Smooth muscle cell of the brain vasculature (primary cell): ENCODE results near the gene HS1BP3.
A peak's percentile ranks its signal among the peaks of the same experiment; 100 is the strongest.

Experiments used
- DNase-seq: peaks from one replicate; pipeline ENCODE4 v3.0.0-alpha.2; 2012; ENCODE audit warnings: low read depth, low spot score

The HS1BP3 gene

DNA sequence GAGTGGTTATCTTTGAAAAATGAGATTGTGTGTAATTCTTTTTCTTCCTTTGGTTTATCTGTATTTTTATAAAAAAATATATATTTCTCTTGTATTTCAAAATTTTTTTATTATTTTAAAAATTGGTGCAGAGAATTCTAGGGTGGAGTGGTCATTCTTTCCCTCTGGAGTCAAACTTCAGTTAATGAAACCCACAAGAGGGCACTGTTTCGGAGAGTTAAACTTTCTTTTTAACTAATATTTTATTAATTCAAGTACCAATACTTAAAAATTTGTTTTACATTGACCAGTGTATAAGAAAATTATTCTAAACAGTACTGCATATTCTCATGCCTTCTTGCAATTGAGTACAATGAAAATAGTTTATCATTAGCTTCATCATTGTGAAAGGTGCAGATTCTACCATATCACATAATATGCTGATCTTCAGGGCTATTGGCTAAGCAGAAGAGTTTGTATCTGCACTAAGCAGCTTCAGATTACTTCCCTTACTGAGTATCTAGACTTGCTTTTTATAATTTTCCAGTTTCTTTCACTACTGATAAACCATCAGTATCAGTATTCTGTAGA, 50.1 kb downstream of the HS1BP3 start:
- no peak for DNase-seq

DNA sequence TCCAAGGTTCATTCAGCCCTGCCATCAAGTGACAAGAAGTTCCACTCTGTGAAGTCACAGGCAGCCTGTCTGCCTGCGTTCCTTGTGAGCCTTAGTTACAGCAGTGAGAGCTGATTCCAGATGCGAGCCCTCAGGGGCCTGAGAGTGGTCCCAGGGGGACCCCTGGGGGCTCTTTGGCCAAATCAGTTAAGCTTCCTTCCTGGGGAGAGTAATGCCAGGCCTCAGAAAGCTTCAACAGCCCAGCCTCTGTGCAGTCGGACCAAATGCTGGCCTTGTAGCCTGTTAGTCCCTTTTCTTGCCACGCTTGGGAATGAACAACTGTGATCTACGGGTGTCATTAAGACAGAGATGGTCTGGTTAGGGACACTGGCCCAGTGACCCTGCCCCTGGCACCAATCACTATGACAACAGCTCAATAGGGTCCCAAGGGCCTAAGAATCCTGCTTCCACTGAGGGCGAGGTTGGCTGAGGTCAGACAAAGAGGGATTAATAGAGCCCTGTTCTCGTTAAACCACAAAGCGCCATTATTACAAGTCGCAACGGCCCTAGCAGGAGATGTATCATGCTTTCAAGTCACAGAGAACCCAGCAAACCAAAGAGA, 50.9 kb downstream of the HS1BP3 start:
- DNase-seq = no peak

DNA sequence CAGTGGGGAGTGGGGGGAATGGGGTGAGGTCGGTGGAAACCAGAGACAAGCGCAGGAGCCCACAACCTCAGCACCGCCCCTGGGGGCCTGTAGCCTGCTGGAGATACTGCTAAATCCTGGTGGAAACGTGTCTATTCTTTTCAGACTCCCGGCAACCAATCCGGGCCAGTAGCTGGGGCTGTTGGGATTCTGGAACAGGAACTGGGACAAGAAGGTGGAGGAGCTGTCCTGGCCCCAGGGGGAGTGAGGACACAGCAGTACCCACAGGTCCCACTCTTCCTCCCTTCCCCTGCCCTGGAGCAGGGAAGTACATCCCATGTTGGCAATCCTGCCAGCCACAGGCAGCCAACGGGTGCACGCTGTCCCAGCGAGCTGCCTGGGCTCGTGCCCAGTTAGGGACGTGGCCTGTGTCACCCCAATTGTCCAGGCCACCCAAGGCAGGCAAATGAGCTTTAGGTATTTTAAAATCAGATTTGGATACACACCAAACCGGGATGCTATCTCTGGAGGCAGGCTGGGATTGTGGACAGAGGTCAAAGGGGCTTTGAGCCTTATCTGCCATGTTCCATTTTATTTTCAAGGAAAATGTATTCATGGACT, 51.8 kb downstream of the HS1BP3 start:
- no peak for DNase-seq

DNA sequence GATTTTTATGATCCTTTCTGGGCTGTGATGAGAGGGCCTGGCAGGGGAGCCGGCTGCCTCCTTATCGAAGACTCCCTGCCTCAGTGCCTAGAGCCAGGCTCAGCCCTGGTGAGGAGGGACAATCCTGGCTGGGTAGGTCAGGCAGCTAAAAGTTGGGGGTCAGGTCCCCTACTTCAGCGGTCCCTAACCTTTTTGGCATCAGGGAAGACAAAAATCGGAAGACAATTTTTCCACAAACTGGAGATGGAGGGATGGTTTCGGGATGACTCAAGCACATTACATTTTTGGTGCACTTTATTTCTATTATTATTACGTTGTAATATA, 53.1 kb downstream of the HS1BP3 start:
- DNase-seq = no peak

DNA sequence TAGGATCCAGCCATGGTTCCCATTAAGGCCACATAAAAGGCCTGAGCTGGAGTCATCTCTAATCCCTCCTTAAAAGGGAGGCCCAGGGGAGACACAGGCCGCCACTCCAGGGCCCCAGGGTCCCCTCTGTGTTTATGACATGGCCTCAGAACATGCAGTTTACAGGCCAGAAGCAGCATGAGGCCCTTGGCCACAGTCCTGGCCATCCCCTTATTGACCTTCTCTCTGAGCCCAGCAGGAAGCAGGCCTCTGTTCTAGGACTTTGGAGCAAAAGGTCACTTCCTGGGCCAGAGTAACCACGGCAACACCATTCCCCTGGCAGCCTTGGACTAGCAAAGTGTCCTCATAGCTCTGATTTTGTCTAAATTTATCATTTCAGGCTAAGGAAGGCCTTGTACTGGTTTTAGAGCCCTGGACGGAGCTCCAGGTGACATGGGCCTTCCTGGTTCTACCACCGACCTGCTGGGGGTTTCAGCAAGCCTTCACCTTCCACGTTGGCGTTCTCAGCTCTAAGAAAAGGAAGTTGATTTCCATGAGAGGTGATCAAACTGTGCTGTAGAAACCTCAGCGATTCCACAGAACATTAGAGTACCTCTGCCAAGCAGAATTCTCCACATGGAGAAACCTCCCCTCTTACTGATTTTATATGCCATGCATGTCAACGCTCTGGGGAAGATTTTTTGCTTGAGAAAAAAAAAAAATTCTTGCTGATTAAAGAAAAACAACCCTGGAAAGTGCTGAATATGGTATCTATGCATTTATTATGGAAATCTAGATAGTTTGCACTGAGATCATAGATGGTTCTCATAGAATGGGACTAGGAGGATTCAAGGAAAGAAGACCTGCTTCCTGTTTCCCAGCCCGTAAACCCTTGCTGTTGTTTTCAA, 53.7 kb downstream of the HS1BP3 start:
- peak; percentile 75 for DNase-seq

DNA sequence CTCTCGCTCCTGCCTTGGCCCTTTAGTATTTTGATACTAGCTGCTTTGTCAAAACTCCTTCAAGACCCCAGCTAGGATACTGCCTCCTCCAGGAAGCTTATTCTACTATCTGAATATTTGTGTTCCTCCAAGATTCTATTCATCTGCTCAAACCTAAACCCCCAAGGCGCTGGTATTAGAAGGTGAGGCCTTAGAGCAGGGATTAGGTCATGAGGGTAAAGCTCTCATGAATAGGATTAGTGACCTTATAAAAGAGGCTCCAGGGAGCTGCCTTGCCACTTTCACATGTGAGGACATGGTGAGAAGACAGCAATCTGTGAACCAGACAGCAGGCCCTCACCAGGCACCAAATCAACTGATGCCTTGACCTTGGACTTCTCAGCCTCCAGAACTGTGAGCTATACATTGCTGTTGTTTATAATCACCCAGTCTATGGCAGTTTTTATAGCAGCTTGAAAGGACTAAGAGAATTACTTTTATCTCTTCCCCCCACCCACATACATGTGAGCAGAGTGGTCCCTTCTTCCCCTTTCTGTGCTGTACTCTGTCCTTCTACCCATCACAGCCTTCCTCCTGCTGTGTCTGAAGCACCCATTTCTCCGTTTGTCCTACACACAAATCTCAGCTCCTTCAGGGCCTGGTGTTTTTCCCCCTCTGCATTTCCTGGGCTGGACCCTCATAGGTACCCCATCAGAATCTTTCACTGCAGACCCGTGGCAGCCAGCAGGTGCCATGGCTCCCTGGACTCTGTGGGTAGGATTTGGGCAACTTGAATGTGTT, 54.5 kb downstream of the HS1BP3 start:
- no peak for DNase-seq

DNA sequence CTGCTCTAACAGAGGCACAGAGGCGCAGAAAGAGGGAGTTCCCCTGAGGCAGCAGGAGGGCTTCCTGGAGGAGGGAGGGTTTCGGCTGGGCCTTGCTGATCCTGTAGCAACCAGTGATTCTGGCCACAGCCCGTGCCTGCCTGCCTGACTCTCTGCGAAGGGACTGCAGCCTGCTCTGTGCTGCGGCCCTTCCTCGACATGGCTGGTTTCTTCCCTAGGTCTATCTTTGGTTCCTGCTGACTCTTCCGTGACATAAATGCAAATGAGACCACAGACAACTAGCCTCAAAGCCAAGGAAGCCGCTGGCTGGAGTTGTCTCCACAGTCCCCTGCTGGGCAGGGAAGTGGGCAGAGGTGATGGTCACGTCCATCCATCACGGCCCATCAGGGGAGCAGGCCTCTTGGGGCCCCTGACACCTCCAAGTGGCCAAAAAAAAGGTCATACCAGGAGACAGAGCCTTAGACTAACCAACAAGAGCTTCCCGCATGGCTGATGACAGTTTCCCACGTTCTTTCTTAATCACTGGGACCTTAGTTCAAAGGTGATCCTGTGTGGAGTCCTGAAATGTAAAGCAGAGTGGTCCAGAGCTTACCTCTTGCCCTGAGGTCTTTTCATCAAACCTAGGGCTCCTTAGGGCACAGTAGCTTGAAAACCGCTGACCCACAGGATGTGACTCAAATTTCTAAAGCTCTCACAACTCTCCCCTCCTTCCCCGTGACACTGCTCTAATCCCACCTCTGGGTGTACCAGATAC, 55.3 kb downstream of the HS1BP3 start:
- peak; percentile 67 for DNase-seq

DNA sequence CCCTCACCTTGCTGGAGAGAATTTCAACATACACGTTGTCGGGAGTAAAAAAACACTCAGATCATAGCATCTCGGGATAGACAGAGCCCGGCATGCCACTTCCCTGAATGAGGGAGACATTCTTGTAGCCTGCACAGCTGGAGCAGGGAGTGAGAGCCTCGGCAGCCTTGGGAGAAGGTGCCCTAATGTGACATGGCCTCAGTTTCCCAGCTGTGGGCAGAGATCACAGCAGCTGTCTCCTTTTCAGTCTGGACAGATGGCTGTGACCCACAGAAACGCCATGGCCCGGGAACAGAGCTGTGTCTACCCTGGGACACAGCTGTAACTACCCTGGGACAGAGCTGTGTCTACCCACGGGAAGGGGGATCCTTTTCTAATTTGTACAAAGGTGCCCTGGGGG, 55.9 kb downstream of the HS1BP3 start:
- DNase-seq = no peak

DNA sequence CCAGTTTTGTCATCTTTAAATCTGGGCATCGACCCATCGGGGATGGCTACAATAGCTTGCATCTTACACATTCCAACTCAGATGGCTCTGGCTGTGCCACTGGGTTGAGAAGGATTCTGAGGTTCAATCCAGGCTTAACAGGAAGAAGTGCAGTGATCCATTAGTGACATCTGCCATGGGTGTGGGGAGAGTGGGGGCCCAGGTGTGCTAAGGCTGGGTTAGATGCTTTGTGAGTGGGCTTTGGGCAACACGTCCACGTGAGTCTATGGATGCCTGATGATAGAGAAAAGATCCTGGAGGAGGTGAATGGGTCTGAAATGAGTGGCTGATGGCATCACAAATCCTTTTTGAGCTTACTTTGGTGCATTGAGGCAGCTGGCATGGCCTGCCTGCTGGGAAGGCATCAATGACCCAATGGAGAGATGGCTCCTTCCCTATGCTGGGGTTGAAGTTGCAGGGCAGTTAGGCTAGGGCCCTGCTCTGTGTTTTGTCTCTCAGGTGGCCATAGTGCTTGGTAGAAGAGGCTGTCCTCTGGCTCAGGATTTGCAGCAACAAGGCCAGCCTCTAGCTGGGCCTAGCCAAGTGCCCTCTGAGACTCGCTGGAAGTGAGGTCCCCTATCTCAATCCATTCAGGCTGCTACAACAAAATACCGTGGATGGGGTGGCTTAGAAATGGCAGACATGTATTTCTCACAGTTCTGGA, 56.7 kb downstream of the HS1BP3 start:
- no peak for DNase-seq

DNA sequence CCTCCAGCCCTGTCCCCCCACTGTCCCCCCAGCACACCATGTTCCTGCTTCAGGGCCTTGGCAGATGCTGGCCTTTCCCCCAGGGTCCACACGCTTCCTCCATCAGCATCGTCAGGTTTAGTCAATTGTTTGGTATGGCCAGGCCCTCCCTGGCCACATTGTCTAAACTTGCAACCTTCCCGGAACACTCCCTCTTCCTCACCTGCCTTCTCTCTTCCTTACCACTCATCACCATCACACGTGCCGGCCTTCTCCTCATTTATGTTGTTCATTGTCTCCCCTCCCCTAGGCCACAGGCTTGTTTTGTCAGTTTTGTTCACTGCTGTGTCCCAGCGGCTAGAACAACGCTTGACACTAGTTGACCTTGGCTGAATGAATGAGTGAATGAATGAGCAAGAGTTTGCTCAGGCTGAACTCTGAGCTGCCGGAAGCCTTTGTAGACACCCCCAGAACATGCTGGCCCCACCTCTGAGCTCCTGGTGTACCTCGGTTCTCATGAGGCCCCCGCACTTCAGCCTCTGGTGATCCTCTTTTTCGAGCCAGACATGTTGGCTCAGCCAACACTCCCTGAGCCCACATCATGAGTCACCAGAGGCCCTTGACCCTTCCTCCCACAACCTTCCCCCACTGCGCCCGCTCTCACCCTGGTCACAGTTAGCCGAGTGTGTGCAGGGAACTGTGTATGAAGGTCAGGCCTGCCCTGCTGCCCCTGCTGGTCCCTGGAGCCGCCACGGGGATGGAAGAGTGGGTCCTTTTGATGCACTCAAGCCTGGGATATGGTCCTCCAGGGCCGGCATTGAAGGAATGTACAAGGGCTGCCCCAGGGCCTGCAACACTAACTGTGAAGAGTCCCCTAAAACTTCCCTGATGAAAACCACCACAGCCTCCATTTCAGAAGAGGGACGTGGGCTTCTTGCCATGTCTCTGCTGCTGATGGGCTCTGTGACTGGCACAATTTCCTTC, 57.5 kb downstream of the HS1BP3 start:
- DNase-seq = peak; percentile 76

DNA sequence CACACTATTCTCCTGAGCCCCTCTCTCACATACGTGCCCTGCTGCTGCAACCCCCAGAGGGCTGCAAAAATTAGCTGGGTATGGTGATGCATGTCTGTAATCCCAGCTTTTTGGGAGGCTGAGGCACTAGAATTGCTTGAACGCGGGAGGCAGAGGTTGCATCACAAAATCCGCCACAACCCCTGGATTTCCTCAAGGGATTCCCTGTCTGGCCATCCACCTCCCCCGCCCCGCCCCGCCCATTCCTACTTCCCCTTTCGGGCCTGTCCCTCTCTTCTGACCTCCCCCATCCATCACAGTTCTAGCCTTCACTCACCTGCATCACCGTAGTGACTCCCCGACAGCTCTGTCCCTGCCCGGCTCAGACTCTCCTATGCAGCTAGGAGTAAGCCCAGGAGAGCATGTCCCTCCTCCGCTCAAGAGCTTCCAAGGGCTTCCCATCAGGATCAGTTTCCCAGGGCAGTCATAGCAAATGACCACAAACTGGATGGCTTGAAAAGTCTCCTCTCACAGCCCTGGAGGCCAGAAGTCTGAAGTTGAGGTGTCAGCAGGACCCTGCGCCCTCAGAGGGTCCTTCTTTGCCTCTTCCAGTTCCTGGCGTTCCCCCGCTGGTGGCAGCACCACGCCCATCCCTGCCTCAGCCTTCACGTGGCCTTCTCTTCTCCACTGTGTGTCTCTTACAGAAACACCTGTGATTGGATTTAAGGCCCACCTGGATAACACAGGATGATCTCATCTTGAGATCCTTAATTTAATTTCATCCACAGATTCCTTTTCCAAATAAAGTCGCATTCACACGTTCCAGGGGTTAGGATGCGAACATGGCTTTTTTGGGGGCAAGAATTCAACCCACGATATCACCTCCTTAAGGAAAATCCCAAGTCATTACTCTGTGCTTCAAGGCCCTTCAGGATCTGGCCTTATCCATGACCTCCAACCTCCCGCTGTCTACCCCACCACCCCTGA, 58.5 kb downstream of the HS1BP3 start:
- no peak for DNase-seq

DNA sequence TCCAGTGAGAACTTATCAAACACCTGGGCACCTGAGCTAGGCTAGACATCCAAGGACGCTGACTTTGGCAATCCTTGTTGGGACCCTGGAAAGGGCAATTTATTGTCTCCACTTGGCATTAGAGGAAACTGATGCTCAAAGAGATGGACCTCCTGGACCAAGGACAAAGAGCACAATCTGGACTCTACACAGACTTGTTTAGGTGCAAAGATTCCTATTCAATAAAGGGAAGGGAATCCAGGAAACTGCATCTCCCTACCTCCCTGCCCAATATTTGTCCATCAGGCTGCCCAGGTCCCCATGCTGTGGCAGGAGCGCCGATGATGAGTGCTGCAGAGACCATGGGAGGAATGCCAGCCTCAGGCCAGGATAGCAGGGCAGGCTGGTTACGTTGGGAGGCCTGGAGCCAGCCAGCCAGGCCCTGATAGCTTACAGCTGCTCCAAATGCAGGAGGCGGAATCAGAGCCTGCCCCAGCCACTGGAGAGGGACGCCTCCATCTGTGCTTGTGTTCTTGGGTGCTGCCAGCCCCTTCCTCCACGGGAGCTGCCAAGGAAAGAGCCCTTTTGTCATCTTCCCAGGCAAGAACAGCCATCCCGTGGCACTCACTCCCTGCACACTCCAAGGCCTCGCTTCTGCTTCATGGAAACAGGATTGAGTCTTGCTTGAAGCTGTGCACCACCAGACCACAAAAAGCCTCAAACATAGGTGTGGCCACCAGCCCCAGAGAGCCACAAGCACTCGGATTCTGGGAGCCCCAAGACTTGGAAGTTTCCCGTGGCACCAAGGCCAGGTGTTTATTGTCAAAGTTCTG, 60.0 kb downstream of the HS1BP3 start:
- DNase-seq = no peak

DNA sequence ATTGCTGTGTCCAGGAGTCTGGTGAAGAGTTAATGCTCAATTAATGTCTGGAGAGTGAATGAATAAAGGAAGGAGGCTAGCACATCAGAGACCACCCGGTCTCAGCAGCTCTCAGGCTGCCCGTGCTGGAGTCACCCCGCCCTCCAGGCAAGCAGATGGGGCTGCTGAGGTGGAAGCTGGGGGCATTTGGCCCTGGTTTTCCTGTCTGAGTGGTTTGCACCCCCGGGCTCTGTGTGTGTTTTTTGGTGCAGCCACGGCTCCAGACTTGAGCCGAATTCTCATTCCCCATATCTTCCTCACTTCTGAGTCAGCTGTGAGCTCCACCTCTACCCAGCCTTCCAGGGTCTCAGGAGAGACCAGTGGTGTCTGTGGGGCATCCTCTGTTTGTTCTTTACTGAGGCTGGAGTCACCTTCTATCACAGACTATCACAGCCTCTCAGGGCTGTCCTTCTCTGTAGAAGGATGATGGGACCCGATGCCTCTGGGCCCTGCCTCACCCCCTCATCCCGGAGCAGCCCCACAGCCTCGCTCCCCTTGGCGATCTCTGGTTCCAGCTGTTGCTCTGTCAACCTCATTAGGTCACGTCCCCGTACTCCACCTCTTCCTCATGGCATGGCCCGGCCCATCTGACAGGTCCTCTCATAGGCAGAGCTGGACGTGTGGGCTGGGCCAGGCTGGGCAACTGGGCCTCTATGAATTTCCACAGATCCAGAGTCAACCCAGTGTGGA, 60.8 kb downstream of the HS1BP3 start:
- DNase-seq = no peak

DNA sequence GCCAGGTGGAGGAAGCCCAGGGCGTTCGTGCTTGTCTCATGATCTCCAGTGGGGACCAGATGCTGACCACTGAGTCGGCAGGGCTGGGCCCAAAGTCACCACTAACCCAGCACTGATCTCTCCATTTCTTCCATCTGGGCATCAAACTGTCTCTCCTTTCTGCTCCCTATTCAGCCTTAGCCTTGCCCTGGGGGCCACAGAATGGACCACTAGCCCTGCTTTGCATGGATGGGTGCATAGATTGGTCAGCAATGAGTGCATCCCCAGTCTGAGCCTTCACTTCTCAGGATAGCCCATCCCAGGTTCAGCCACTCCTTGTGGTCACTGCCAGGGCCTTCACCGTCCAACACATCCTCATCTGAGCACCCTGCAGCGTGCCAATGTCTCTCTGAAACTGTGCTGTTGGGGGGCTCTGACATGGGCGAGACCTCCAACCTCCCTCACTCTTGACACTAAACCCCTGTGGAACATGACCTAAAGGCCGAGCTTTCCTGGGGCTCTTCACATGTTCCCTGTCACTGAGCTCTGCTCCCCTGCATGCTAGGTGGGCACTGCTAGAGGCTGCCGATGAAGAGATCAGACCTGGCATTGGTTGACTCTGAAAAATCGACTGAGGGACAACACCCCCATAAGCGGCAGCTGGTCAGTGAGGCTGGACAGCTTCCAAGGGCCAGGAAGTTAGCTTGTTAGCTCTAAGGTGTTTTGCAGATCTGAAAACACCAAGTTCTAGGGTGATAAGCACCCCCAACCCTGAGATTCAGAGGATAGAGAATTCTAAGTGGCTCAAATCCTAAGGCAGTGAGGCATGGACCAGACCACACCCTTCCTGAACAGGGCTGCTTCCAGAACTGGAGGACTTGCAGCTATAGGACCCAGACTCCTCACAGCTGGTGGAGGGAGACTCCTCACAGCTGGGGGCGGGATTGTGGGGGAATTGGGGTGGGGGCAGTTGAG, 61.7 kb downstream of the HS1BP3 start:
- no peak for DNase-seq
